ENCODE measurements around the gene GTF2H2. TPM values are rescaled to one million over a fixed set of nuclear protein-coding genes. Genes with fewer than 3 reads are reported as not detected.

The GTF2H2 gene
- total and polyA plus RNA-seq, 2 of the 4 experiments (the other 2 are of a cell fraction): 13.9 to 18.1 TPM

DNA sequence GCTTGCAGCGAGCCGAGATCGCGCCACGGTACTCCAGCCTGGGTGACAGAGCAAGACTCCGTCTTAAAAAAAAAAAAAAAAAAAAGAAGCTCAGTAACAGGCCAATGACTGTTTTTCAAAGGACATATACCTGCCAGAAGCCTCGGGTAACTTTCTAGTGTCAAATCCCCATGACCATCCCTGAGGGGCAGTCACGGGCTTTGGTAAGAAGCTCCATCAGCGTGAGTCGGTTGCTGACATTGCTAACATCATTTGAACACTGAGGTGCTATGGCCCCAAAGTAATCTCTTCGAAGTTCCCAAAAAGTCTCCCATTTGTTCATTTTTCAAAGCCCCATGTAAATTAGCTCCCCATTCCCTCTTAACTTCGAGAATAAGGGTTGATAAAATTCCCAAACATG, 53.9 kb downstream of the GTF2H2 start:
- Histone ChIP-seq H3K4me1 (ENCODE audit: control insufficient read depth, insufficient read depth, low read length) (no peaks in the 10 kb centered on the region), H4K20me1 (ENCODE audit: insufficient read depth, low read length) (no peaks in the 10 kb centered on the region), H2BK20ac (ENCODE audit: low read depth, low read length) (no peak overlapping the region), H4K8ac (ENCODE audit: low read depth in 2 of 2, low read length in 2 of 2) (no peak overlapping the region), H3K56ac (ENCODE audit: extremely low read depth, insufficient read depth, low read length) (no peak overlapping the region), H2BK120ac (ENCODE audit: low read depth, low read length) (no peak overlapping the region), H3K23ac (ENCODE audit: low read depth, low read length) (no peak overlapping the region), H3K27ac (ENCODE audit: insufficient read depth, low read length) (no peak overlapping the region), H2BK15ac (ENCODE audit: low read depth, low read length) (no peak overlapping the region), H3K9ac (ENCODE audit: low read depth, low read length) (no peak overlapping the region), H3K27me3 (ENCODE audit: control insufficient read depth, insufficient read depth, low read length) (no peaks in the 10 kb centered on the region; the same call in 1 of the 2 replicates), H3K79me1 (ENCODE audit: low read depth in 1 of 2, low read length in 2 of 2) (no peaks in the 10 kb centered on the region), H4K5ac (ENCODE audit: low read depth, low read length) (no peak overlapping the region), H3K4ac (ENCODE audit: low read depth, low read length) (no peak overlapping the region), H3K36me3 (ENCODE audit: control insufficient read depth, insufficient read depth, low read length) (no peaks in the 10 kb centered on the region), H3K4me3 (ENCODE audit: insufficient read depth, low read depth, low read length) (no peak overlapping the region), H2BK5ac (ENCODE audit: low read depth, low read length, poor library complexity, severe bottlenecking) (no peak overlapping the region), H3K9me1 (ENCODE audit: insufficient read depth, low read length) (no peaks in the 10 kb centered on the region), H3K18ac (ENCODE audit: low read depth, low read length) (no peak overlapping the region), H4K91ac (ENCODE audit: insufficient read depth, low read depth, low read length) (no peak overlapping the region), H3K14ac (replicated peaks; ENCODE audit: low read depth, low read length) (no peak overlapping the region), H2AK5ac (ENCODE audit: low read depth, low read length) (no peak overlapping the region), H2AK9ac (replicated peaks; ENCODE audit: low read depth, low read length, poor library complexity) (no peak overlapping the region), H3K9me3 (ENCODE audit: control insufficient read depth, insufficient read depth, low read length) (no peaks in the 10 kb centered on the region), H2AFZ (replicated peaks; ENCODE audit: low read length, poor library complexity) (no peak overlapping the region), H3K4me2 (ENCODE audit: low read depth, low read length) (no peak overlapping the region)
- 77% methylated on average over 3 of the region's 12 CpGs; no CpG with 5 or more reads in 1 of the 2 experiments for WGBS, 2 experiments (ENCODE audit: extremely low coverage in 2 of 2, insufficient read length in 1 of 2)
- no peak for DNase-seq
- dilution Hi-C loops (cut with HindIII; ENCODE audit: low sequenced_read_pairs, unreplicated experiment) (no loop called here), intact Hi-C loops (cut with micrococcal nuclease) (no loop called here), in situ Hi-C loops (cut with MboI; ENCODE audit: low sequenced_read_pairs) (no loop called here)
- no TSS peak for BruUV-seq (replicated peaks)
- no peak for ATAC-seq (ENCODE audit: low read depth)
- ChIA-PET POLR2A (ENCODE audit: unreplicated experiment) (no interaction called here), CTCF (interaction anchor here (0.6 kb wide), 1 partner anchor 1798 kb away, joined by 10 read pairs; no protein-coding TSS in a partner anchor)
- no peak for TF ChIP-seq FOS (IDR thresholded peaks at IDR 0.05; ENCODE audit: low read depth, low read length)
- TF ChIP-seq, protein P1, sequence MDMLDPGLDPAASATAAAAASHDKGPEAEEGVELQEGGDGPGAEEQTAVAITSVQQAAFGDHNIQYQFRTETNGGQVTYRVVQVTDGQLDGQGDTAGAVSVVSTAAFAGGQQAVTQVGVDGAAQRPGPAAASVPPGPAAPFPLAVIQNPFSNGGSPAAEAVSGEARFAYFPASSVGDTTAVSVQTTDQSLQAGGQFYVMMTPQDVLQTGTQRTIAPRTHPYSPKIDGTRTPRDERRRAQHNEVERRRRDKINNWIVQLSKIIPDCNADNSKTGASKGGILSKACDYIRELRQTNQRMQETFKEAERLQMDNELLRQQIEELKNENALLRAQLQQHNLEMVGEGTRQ (IDR thresholded peaks at IDR 0.05; ENCODE audit: low read depth, low read length): no peak
- no peak for TF ChIP-seq ELK1 (IDR thresholded peaks at IDR 0.05; ENCODE audit: borderline replicate concordance, low read depth, low read length)
- TF ChIP-seq MAZ (IDR thresholded peaks at IDR 0.05; ENCODE audit: borderline replicate concordance, low read depth, low read length): no peak
- no peak for TF ChIP-seq RCOR1 (IDR thresholded peaks at IDR 0.05; ENCODE audit: insufficient replicate concordance, low read length)
- no peak for TF ChIP-seq CEBPB (IDR thresholded peaks at IDR 0.05; ENCODE audit: low read depth, low read length)
- no peak for TF ChIP-seq RAD21 (IDR thresholded peaks at IDR 0.05; ENCODE audit: low read length)
- no peak for TF ChIP-seq NFE2L2 (IDR thresholded peaks at IDR 0.05; ENCODE audit: low read depth, low read length)
- TF ChIP-seq CHD1 (IDR thresholded peaks at IDR 0.05; ENCODE audit: low read depth, low read length): no peak
- TF ChIP-seq RFX5 (IDR thresholded peaks at IDR 0.05; ENCODE audit: low read depth, low read length): no peak
- no peak for TF ChIP-seq MXI1 (IDR thresholded peaks at IDR 0.05; ENCODE audit: borderline replicate concordance, low read depth, low read length)
- TF ChIP-seq BHLHE40 (IDR thresholded peaks at IDR 0.05; ENCODE audit: low read depth, low read length): no peak
- TF ChIP-seq, protein P2, sequence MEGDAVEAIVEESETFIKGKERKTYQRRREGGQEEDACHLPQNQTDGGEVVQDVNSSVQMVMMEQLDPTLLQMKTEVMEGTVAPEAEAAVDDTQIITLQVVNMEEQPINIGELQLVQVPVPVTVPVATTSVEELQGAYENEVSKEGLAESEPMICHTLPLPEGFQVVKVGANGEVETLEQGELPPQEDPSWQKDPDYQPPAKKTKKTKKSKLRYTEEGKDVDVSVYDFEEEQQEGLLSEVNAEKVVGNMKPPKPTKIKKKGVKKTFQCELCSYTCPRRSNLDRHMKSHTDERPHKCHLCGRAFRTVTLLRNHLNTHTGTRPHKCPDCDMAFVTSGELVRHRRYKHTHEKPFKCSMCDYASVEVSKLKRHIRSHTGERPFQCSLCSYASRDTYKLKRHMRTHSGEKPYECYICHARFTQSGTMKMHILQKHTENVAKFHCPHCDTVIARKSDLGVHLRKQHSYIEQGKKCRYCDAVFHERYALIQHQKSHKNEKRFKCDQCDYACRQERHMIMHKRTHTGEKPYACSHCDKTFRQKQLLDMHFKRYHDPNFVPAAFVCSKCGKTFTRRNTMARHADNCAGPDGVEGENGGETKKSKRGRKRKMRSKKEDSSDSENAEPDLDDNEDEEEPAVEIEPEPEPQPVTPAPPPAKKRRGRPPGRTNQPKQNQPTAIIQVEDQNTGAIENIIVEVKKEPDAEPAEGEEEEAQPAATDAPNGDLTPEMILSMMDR (conservative IDR thresholded peaks at IDR 0.05; ENCODE audit: low read depth, low read length): no peak
- TF ChIP-seq MAFK (IDR thresholded peaks at IDR 0.05; ENCODE audit: low read depth, low read length): no peak
